Measurements from ENCODE around the gene APCDD1L. TPM values are rescaled to one million over a fixed set of nuclear protein-coding genes. Genes with fewer than 3 reads are reported as not detected.

APCDD1L gene
- total and polyA plus RNA-seq, 2 of the 8 experiments (the other 6 are each of a cell fraction or from before 2014, with no cell fraction given), result 0.83 to 3.1 TPM

GRCh38 chr20:58486207-58486606, 29.0 kb downstream of the APCDD1L start:
- peaks cover 2 to 4% (median 3%) of the 10 kb centered on the region in 4 experiments; a peak in 6 of 7 replicates for H3K4me1 ChIP-seq (replicated peaks in 1 of 4; ENCODE audit: control insufficient read depth in 3 of 4, insufficient read depth in 4 of 4, low read length in 3 of 4)
- H3K4ac ChIP-seq (replicated peaks; ENCODE audit: insufficient read length, low read depth, low read length), result no peak overlapping the region
- 68% methylated on average over 1 of the region's 1 CpG; no CpG with 5 or more reads in 1 of the 2 experiments for WGBS, 2 experiments (ENCODE audit: extremely low coverage in 1 of 2, insufficient coverage in 1 of 2, insufficient read length in 1 of 2, insufficient replicate concordance in 2 of 2, low coverage in 1 of 2, low lambda C conversion rate in 2 of 2, missing lambda C conversion rate in 1 of 2)
- H4K8ac ChIP-seq (ENCODE audit: extremely low read depth, insufficient read depth, low read length), result no peak overlapping the region
- H2BK5ac ChIP-seq (ENCODE audit: low read depth, low read length), result no peak overlapping the region
- no peaks in the 10 kb centered on the region for H3K79me2 ChIP-seq (ENCODE audit: control insufficient read depth in 1 of 2, insufficient read depth in 2 of 2, low read length in 2 of 2)
- ChIA-PET CTCF (ENCODE audit: partially characterized antibody) (interaction anchor here (0.7 kb wide), 1 partner anchor 10 kb away, joined by 3 read pairs; no protein-coding TSS in a partner anchor), POLR2A (ENCODE audit: partially characterized antibody) (no interaction called here)
- no peak overlapping the region for H3K23ac ChIP-seq (ENCODE audit: insufficient read length)
- DNase-seq (ENCODE audit: low read depth in 1 of 2, low spot score in 2 of 2) (no peak), FAIRE-seq (no peak)
- H2BK20ac ChIP-seq (ENCODE audit: low read length), result no peak overlapping the region
- no peak overlapping the region for H2AFZ ChIP-seq (ENCODE audit: low read length)
- H3K36me3 ChIP-seq (ENCODE audit: control insufficient read depth in 2 of 4, insufficient read depth in 4 of 4, low read length in 3 of 4), result no peaks in the 10 kb centered on the region
- no peak overlapping the region for H3K56ac ChIP-seq (replicated peaks; ENCODE audit: insufficient read length, low read depth, low read length)
- H2AK5ac ChIP-seq (ENCODE audit: low read depth, low read length), result no peak overlapping the region
- no peaks in the 10 kb centered on the region for H4K20me1 ChIP-seq (replicated peaks in 1 of 2; ENCODE audit: control insufficient read depth in 1 of 2, insufficient read depth in 2 of 2, low read length in 2 of 2)
- 0 out of 4 replicates have a peak, but pooled peaks of 1 of the 2 experiments have one; percentile 31 for TF ChIP-seq HDAC2 (IDR thresholded peaks at IDR 0.05; ENCODE audit: borderline replicate concordance in 1 of 2, low read depth in 2 of 2, low read length in 2 of 2)
- no peak for TF ChIP-seq KDM5A (IDR thresholded peaks at IDR 0.05; ENCODE audit: low read length)
- no peak for TF ChIP-seq SIN3A (conservative IDR thresholded peaks at IDR 0.05 in 1 of 2, IDR thresholded peaks at IDR 0.05 in 1 of 2; ENCODE audit: low read depth in 1 of 2, low read length in 2 of 2)
- no peak for TF ChIP-seq GTF2F1 (IDR thresholded peaks at IDR 0.05; ENCODE audit: borderline replicate concordance, low read depth, low read length)
- TF ChIP-seq POLR2A (IDR thresholded peaks at IDR 0.05; ENCODE audit: control extremely low read depth in 1 of 2, low read depth in 2 of 2, low read length in 2 of 2), result no peak
- TF ChIP-seq KDM1A (IDR thresholded peaks at IDR 0.05; ENCODE audit: borderline replicate concordance, low read length), result peak; percentile 78
- no peaks in the 10 kb centered on the region; the same call in 1 of the 2 replicates for H3K23me2 ChIP-seq (ENCODE audit: low read depth, low read length)
- H2BK120ac ChIP-seq (replicated peaks; ENCODE audit: low read depth, low read length), result no peak overlapping the region
- H4K91ac ChIP-seq (replicated peaks; ENCODE audit: insufficient read length, low read length), result no peak overlapping the region
- H2BK15ac ChIP-seq (ENCODE audit: low read length), result no peak overlapping the region
- H3K27me3 ChIP-seq (replicated peaks in 1 of 4; ENCODE audit: control insufficient read depth in 3 of 4, extremely low read depth in 1 of 4, insufficient read depth in 3 of 4, low read length in 3 of 4), result no peaks in the 10 kb centered on the region; a peak in 1 of 7 replicates
- peaks cover 8 to 17% of the 10 kb centered on the region in 2 experiments; a peak in 3 of 4 replicates for H3K9me3 ChIP-seq (ENCODE audit: insufficient read depth in 2 of 2, low read depth in 1 of 2, low read length in 1 of 2)
- no peaks in the 10 kb centered on the region for H3K79me1 ChIP-seq (ENCODE audit: low read depth, low read length)
- H2BK12ac ChIP-seq (ENCODE audit: low read depth, low read length), result no peak overlapping the region
- no peak overlapping the region for H4K5ac ChIP-seq (ENCODE audit: insufficient read length, low read depth, low read length)
- no peak overlapping the region for H3K4me2 ChIP-seq (ENCODE audit: insufficient read depth in 1 of 2, low read depth in 2 of 2, low read length in 2 of 2)
- no peak overlapping the region for H3K18ac ChIP-seq (ENCODE audit: extremely low read depth, low read length)
- H3K4me3 ChIP-seq (ENCODE audit: extremely low read depth in 1 of 4, insufficient read depth in 2 of 4, low read depth in 3 of 4, low read length in 4 of 4), result peak overlapping the region in 1 of 4 experiments; percentile 9; a peak in 1 of 8 replicates
- no peak overlapping the region for H3K9ac ChIP-seq (replicated peaks in 1 of 4; ENCODE audit: extremely low read depth in 1 of 4, low read depth in 3 of 4, low read length in 3 of 4)
- no peak overlapping the region for H3K27ac ChIP-seq (ENCODE audit: low read depth, low read length)
- H3K14ac ChIP-seq (ENCODE audit: insufficient read length), result no peak overlapping the region
